ENCODE measurements around the gene SLC7A5. TPM values are rescaled to one million over a fixed set of nuclear protein-coding genes. Genes with fewer than 3 reads are reported as not detected.
"Not testable (repeated sequence)": the region's sequence is repeated elsewhere in the genome, so short reads cannot be mapped to it uniquely, and the experiment has no call there.

Gene SLC7A5
- polyA plus RNA-seq, 3 donors, result 4.8 to 10.0 (median 6.1) TPM

- not testable (repeated sequence) for DNase-seq
These were observed 24.7 kb upstream of the SLC7A5 start for GRCh38 chr16:87894005-87894404.

GRCh38 chr16:87891764-87892163 lies 22.5 kb upstream of the SLC7A5 start:
- DNase-seq, result no peak

DNA sequence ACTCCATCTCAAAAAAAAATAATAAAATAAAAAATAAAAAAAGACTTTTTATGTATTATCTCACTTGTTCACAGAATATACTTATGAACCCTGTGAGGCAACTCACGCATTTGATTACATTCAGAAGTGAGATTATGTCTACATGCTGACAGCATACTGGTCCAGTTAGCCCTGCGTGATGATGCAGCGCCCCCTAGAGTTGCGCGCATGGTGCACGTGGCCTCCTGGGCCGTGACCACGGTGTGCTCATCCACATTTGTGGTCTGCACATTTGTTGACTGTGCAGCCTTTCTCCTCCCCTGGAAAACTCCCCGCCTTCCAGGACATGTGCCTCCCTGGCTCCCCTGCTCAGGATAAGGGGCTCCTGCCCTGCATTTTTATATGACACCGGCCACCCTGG lies 20.5 kb upstream of the SLC7A5 start:
- DNase-seq, result not testable (repeated sequence)

- not testable (repeated sequence) for DNase-seq
These were observed 19.0 kb upstream of the SLC7A5 start for GRCh38 chr16:87888346-87888745.

DNA sequence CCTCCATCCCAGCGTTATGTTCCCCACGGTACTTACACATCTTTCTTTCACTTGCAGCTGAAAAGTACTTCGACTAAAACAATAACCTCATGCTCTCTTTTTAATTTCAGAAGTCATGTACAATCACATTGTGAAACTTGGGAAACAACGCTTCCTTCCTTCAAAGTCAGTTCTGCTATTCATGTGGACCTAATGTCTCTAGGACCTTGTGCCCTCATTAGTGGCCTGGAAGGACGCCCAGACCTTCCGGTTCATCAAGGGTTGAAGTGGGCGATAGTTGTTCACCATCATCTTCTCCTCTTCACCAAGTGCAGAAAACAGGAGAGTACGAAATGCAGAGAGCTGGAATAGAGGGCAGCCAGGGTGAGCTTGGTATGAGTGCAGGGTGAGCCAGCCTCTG lies 18.6 kb upstream of the SLC7A5 start:
- DNase-seq, result not testable (repeated sequence)

GRCh38 chr16:87885371-87885967 lies 16.2 kb upstream of the SLC7A5 start:
- DNase-seq, result not testable (repeated sequence)

- DNase-seq, result no peak
These were observed 13.2 kb upstream of the SLC7A5 start for GRCh38 chr16:87882436-87883019.

DNA sequence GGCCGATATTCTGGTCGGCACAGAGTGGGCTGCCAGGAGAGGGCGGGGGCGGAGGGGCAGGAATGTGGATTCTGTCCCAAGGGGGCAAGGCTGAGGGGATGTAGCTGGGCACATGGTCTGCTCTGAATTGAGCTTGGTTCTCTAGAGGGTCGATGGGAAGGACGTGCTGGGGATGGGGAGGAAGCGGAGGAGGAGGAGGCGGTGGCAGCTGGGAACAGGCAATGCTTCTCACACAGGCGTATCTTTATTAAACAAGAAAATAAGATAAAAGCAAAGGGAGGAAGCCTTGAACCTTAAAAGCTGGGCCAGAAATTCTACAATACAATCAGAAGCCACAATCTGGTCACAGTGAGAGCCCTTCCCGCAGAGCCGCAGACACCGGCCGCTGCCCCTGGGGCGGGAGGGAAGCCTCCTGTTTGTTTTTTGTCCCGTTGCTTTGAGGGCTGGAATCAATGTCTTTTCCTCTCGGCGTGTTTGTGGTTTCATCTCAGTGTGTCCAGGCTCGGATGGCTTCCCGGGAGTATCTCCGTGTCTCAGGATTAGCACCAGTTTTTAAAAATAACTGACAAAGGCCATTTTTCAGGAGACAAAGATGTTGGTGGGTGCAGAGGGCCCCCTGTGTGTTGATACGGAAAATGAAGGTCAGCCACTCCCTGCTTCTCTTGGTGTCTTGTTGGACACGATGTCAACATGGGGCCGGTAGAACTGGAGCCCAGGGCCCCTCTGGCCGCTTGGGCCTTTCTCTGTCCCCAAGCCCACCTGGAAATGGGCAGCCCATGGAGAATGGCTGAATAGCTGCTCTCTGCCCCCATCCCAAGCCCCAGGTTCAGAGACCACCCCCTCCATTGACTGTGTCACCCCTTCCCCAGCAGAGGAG lies 12.3 kb upstream of the SLC7A5 start:
- no peak for DNase-seq

DNA sequence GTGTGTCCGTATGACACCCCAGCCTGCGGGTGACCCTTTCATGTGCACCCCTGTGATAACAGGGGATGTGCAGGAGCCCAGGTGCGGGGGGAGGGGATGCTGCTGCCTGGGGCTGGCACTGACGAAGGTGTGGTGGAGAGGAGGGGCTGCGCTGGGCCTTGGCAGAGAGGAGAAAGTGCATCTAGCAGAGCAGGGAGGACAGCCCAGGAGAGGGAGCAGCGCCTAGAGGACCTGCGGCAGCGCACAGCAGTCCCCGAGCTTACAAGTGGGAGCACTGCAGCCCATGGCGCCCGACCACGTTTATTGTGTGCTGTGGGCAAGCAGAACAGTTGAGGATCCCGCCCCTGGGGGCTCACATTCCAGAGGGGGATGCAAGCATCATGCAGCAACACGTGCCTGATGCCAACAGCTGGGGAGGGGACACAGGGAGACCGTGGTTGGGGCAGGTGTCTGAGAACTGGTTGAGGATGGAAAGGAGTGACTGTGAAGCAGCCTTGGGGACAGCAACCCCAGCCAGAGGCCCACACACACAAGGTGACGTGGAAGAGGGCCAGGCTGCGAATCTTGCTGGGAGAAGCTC lies 10.9 kb upstream of the SLC7A5 start:
- DNase-seq, result no peak

DNA sequence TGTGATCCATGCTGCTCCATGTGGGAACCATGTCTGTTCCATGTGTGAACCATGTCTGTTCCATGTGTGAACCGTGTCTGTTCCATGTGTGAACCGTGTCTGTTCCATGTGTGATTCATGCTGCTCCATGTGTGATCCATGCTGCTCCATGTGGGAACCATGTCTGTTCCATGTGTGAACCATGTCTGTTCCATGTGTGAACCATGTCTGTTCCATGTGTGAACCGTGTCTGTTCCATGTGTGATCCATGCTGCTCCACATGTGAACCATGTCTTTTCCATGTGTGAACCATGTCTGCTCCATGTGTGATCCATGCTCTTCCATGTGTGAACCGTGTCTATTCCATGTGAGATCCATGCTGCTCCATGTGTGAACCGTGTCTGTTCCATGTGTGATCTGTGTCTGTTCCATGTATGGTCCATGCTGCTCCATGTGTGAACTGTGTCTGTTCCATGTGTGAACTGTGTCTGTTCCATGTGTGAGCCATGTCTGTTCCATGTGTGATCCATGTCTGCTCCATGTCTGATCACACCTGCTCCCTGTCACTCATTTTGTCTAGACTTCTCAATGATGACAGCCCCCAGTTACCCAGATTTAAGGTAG lies 10.2 kb upstream of the SLC7A5 start:
- not testable (repeated sequence) for DNase-seq

- no peak for DNase-seq
These were observed 9.4 kb upstream of the SLC7A5 start for GRCh38 chr16:87878704-87879103.

- DNase-seq, result no peak
These were observed 8.7 kb upstream of the SLC7A5 start for GRCh38 chr16:87877942-87878507.

- DNase-seq, result no peak
These were observed 5.5 kb upstream of the SLC7A5 start for GRCh38 chr16:87874639-87875427.

DNA sequence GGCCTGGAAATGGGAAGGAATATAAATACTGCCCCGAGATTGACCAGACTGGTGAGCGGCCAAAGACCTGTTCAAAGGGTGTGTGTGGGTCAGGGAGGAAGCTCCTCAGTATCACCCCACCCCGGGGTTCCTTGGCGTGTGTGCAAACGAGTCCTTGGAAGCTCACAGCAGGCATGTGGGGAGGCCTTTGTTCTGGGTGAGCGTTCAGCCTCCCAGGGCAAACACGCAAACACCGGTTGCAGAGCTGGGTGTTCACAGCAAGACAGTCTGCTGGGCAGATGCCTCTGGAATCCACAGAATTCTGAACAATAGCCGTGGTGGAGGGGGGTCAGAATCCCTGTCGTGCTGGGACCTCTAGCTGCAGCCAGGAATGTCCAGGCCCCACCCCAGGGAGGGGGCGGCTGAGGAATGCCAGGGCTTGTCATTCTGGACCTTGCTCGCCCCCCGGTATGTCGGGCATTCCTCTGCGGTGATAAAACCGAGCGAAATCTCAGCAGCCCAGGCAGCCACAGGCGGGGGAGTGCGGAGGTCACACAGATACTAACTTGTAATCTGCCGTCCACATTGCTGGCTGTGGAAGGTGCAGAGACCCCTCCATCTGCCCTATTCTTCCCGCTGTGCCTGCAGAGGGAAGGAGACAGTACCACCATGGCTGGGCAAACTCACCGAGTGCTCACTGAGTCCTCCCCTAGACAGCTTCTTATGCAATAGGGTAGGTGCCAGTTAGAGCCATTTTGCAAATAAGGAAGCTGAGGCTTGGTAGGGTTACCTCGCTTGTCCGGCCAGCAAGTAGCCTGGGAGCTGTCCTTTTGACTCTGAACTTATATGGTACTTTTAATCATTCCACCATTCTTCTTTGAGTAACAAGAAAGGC lies 1.3 kb upstream of the SLC7A5 start:
- DNase-seq, result not testable (repeated sequence)

DNA sequence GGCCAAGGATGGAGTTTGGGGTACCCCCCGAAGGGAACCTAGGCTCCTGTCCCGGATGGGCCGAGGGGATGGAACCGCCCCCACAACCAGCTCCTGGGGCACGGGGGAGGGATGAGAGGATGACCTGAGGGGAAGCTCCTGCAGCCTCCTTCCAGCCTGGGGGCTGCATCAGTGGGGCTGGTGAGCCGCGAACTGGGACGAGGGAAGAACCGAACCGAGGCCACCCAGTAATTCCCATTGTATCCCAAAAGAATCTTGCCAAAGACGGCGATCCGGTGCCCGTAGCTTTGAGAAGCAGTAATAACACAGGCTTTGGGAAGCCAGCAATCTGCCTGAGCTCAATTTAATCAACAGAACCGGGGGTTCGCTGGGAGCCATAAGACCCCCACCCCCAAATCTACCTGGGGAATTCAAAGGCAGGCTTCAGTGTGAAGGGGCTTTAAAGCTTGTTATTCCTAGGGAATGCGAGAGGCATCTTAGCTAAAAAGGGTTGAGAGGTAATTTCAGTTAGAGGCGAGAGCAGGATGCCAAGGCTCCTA lies 641 bp upstream of the SLC7A5 start:
- DNase-seq, result not testable (repeated sequence)

- DNase-seq, result not testable (repeated sequence)
These were observed 865 bp downstream of the SLC7A5 start for GRCh38 chr16:87868254-87869029.

DNA sequence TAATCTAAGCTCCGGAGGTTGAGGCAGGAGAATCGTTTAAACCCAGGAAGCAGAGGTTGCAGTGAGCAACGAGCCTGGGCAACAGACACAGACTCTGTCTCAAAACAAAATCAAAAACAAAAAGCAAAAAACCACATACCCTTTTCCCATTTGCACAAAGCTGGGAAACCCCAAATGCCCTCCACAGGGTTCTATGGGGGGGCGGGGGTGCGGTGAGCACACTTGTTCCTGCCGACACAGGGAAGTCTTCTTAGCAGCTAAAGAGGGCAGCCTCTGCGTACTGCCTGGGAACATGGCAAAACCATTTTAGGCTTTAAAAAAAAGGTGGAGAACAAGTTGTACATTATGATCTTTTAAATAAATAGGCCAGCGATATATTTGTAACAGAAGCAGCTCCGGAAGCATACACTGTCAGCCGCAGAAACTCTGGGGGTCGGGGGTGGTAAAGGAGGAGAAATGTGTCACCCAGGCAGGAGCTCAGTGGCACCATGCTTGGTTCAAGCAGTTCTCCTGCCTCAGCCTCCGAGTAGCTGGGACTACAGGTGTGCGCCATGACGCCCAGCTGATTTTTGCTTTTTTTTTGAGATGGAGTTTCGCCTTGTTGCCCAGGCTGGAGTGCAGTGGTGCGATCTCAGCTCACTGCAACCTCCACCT lies 3.3 kb downstream of the SLC7A5 start:
- not testable (repeated sequence) for DNase-seq

- DNase-seq, result no peak
These were observed 4.8 kb downstream of the SLC7A5 start for GRCh38 chr16:87864331-87864989.
